ENCODE data around the gene LRSAM1.

The LRSAM1 gene

GRCh38 chr9:127509955-127510299 is 58.6 kb downstream of the LRSAM1 start:
- Mint-ChIP-seq H3K27ac (no peak overlapping the region), H3K4me3 (no peak overlapping the region), H3K4me1 (no peaks in the 10 kb centered on the region), H3K9me3 (no peaks in the 10 kb centered on the region), H3K27me3 (ENCODE audit: low read depth, poor library complexity) (no peaks in the 10 kb centered on the region), H3K36me3 (ENCODE audit: low read depth) (peaks cover 12% of the 10 kb centered on the region)
- no peak for DNase-seq
- no peak for TF ChIP-seq CTCF (IDR thresholded peaks at IDR 0.05)

- H3K4me3 Mint-ChIP-seq: no peak overlapping the region
Observed at GRCh38 chr9:127514468-127514867, 63.2 kb downstream of the LRSAM1 start.

GRCh38 chr9:127516835-127517607 is 65.7 kb downstream of the LRSAM1 start:
- peaks cover 29% of the 10 kb centered on the region for H3K4me1 Mint-ChIP-seq

More at GRCh38 chr9:127514468-127514867, 63.2 kb downstream of the LRSAM1 start:
- peaks cover 16% of the 10 kb centered on the region for H3K4me1 Mint-ChIP-seq
- no peak overlapping the region for H3K27ac Mint-ChIP-seq
- peaks cover 21% of the 10 kb centered on the region for H3K36me3 Mint-ChIP-seq (ENCODE audit: low read depth)
- H3K9me3 Mint-ChIP-seq: no peaks in the 10 kb centered on the region
- DNase-seq: no peak
- H3K27me3 Mint-ChIP-seq (ENCODE audit: low read depth, poor library complexity): no peaks in the 10 kb centered on the region
- TF ChIP-seq CTCF (IDR thresholded peaks at IDR 0.05): no peak

GRCh38 chr9:127517620-127518019 is 66.3 kb downstream of the LRSAM1 start:
- no peak for DNase-seq
- Mint-ChIP-seq H3K27me3 (ENCODE audit: low read depth, poor library complexity) (no peaks in the 10 kb centered on the region), H3K9me3 (no peaks in the 10 kb centered on the region), H3K4me1 (peaks cover 31% of the 10 kb centered on the region), H3K27ac (peak overlapping the region; percentile 82), H3K4me3 (no peak overlapping the region), H3K36me3 (ENCODE audit: low read depth) (peaks cover 29% of the 10 kb centered on the region)
- TF ChIP-seq CTCF (IDR thresholded peaks at IDR 0.05): no peak

More at GRCh38 chr9:127516835-127517607, 65.7 kb downstream of the LRSAM1 start:
- Mint-ChIP-seq H3K27me3 (ENCODE audit: low read depth, poor library complexity) (no peaks in the 10 kb centered on the region), H3K36me3 (ENCODE audit: low read depth) (peaks cover 26% of the 10 kb centered on the region), H3K4me3 (no peak overlapping the region), H3K9me3 (no peaks in the 10 kb centered on the region), H3K27ac (no peak overlapping the region)
- no peak for DNase-seq
- no peak for TF ChIP-seq CTCF (IDR thresholded peaks at IDR 0.05)

- no peak for DNase-seq
- TF ChIP-seq CTCF (IDR thresholded peaks at IDR 0.05): no peak
- no peak overlapping the region for H3K4me3 Mint-ChIP-seq
- H3K9me3 Mint-ChIP-seq: peaks cover 6% of the 10 kb centered on the region
- peaks cover 34% of the 10 kb centered on the region for H3K4me1 Mint-ChIP-seq
- H3K36me3 Mint-ChIP-seq (ENCODE audit: low read depth): peaks cover 30% of the 10 kb centered on the region
- no peaks in the 10 kb centered on the region for H3K27me3 Mint-ChIP-seq (ENCODE audit: low read depth, poor library complexity)
- H3K27ac Mint-ChIP-seq: peak overlapping the region; percentile 82
Observed at GRCh38 chr9:127518091-127518856, 67.0 kb downstream of the LRSAM1 start.
